AG09309 (cell line): ENCODE results near the gene EPHA4.
A peak's percentile ranks its signal among the peaks of the same experiment; 100 is the strongest.

ENCODE experiments used
- DNase-seq: peaks from one replicate; pipeline ENCODE4 v3.0.0-alpha.2; 2010; ENCODE audit warnings: low read depth
- H3K4me3 ChIP-seq: 2 replicates; pipeline ENCODE4 v1.5.1; 2011; ENCODE audit warnings: mild to moderate bottlenecking, low read depth, low read length, moderate library complexity; ENCODE audit not compliant: control insufficient read depth
- CTCF ChIP-seq: IDR thresholded peaks from 2 replicates; pipeline ENCODE4 v1.5.1; 2011; ENCODE audit warnings: mild to moderate bottlenecking, low read depth, low read length, inconsistent platforms; ENCODE audit not compliant: insufficient read depth, control insufficient read depth; ENCODE audit errors: missing control alignments

The EPHA4 gene

GRCh38 chr2:221412978-221413377 is 159.1 kb downstream of the EPHA4 start:
- H3K4me3 ChIP-seq, result no peak overlapping the region
- DNase-seq, result no peak
- TF ChIP-seq CTCF, result no peak

- no peak for DNase-seq
- TF ChIP-seq CTCF, result no peak
- H3K4me3 ChIP-seq, result no peak overlapping the region
These were observed 161.6 kb downstream of the EPHA4 start for GRCh38 chr2:221410487-221410886.

GRCh38 chr2:221407765-221408164 is 164.3 kb downstream of the EPHA4 start:
- no peak for DNase-seq
- TF ChIP-seq CTCF, result no peak
- no peak overlapping the region for H3K4me3 ChIP-seq

DNA sequence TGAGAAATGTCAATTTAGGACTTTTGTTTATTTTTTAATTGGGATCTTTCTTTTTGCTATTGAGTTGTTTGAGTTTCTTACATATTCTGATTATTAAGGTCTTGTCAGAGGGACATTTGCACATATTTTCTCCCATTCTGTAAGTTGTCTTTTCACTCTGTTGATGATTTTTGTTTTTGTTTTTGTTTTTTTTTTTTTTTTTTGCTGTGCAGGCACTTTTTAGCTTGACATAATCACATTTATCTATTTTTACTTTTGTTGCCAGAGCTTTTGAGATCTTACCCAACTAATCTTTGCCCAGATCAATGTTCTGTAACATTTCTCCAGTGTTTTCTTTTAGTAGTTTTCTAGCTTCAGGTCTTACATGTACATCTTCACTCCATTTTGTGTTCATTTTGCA is 166.6 kb downstream of the EPHA4 start:
- no peak overlapping the region for H3K4me3 ChIP-seq
- no peak for TF ChIP-seq CTCF
- DNase-seq, result no peak

- DNase-seq, result peak; percentile 43
- TF ChIP-seq CTCF, result no peak
- no peak overlapping the region for H3K4me3 ChIP-seq
These were observed 170.0 kb downstream of the EPHA4 start for GRCh38 chr2:221402072-221402471.

DNA sequence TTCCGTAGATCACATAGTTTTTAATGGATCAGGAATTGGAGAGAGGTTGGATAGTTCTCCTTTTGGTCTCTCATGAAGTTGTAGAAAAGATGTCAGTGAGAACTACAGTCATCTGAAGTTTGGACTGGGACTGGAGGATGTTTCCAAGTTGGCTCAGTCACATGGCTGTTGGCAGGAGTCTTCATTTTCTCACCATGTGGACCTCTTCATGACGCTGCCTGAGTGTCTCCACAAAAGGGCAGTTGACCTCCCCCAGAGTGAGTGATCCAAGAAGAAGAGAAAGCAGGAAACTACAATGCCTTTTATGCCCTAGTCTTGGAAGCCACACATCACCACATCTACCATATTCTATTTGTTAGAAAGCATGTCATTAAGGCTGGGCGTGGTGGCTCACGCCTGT is 171.7 kb downstream of the EPHA4 start:
- TF ChIP-seq CTCF, result no peak
- H3K4me3 ChIP-seq, result no peak overlapping the region
- no peak for DNase-seq

DNA sequence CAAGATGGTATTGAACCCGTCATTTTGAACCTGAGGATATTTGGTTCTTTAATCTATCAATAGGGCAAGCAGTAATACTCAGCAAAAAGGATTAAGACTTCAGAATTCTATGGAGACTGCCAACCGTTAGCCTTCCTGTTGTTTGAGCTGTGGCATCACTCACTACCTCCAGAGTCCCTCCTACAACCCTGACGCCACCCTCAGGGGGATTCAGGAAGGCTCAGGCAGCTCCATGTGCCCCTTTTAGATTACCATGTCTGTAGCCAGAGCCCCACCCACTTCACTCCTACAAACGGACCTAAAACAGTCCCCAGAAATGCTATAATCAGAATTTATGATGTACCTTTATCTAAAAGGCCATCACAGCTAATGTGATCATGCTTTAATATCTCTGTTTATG is 172.9 kb downstream of the EPHA4 start:
- no peak for TF ChIP-seq CTCF
- H3K4me3 ChIP-seq, result no peak overlapping the region
- no peak for DNase-seq
